Transverse colon (tissue), 4 donors: ENCODE measurements around the gene OTOR. TPM values are rescaled to one million over a fixed set of nuclear protein-coding genes. Genes with fewer than 3 reads are reported as not detected.

Experiments
- DNase-seq: peaks from one replicate; pipeline ENCODE4 v3.0.0-alpha.2; 2019
- H3K27ac ChIP-seq, 4 donors: fragments of 200-600 bp; sonication (generic); 2 replicates each; pipeline ENCODE4 v1.5.1; 2016 to 2018; ENCODE audit warnings: inconsistent platforms in 4 of 4
- H3K27me3 ChIP-seq: fragments of 200-600 bp; sonication (generic); 2 replicates; pipeline ENCODE4 v1.5.1; 2017; ENCODE audit warnings: inconsistent platforms
- H3K36me3 ChIP-seq, 4 donors: fragments of 200-600 bp; sonication (generic); 2 replicates each; pipeline ENCODE4 v1.5.1; 2017 to 2019; ENCODE audit warnings: inconsistent platforms in 4 of 4
- H3K4me1 ChIP-seq, 4 donors: fragments of 200-600 bp; sonication (generic); 2 replicates each; pipeline ENCODE4 v1.5.1; 2017 to 2020; ENCODE audit warnings: inconsistent platforms in 4 of 4
- H3K4me3 ChIP-seq, 4 donors: fragments of 200-600 bp; sonication (generic); 1 replicate in 1 of 4; 2 replicates in 3 of 4; pipeline versions ENCODE4 v1.5.1 to v1.6.1; 2017 to 2019; ENCODE audit warnings: inconsistent platforms in 4 of 4
- H3K9me3 ChIP-seq, 2 donors: fragments of 200-600 bp; sonication (generic); 2 replicates each; pipeline ENCODE4 v1.5.1; 2017 to 2019; ENCODE audit warnings: inconsistent platforms in 2 of 2
- EP300 ChIP-seq: sonication (generic); formaldehyde crosslinking; IDR thresholded peaks from one replicate; pipeline ENCODE4 v1.6.1; 2017; ENCODE audit warnings: antibody characterized with exemption, low read depth
- POLR2A ChIP-seq: fragments of 450-650 bp; IDR thresholded peaks from one replicate; pipeline ENCODE4 v1.6.1; 2016; ENCODE audit warnings: antibody characterized with exemption, mild to moderate bottlenecking, moderate library complexity
- POLR2AphosphoS5 ChIP-seq, 3 donors: sonication (generic); formaldehyde crosslinking; IDR thresholded peaks; one replicate each; pipeline ENCODE4 v1.6.1; 2016; ENCODE audit warnings: antibody characterized with exemption in 3 of 3
- WGBS, 2 donors: methylation state at CpG; one replicate each; pipeline ENCODE4 v1.1.5; 2018; ENCODE audit warnings: low coverage in 1 of 2; 5-methylcytosine and 5-hydroxymethylcytosine counted together
- in situ Hi-C, 4 donors: fragments of 200-750 bp; cut with MboI; loops; one replicate each; pipeline versions ENCODE4 v1.15.0 to v1.15.1; 2017; ENCODE audit warnings: low sequenced_read_pairs in 3 of 4, low pct_ligation_motif_present in 1 of 4, low pct_unique_long_range_greater_than_20kb in 1 of 4
- intact Hi-C: fragments of 100-400 bp; cut with DNase I; formaldehyde crosslinking; loops from one replicate; pipeline ENCODE4 v1.15.1; 2023; ENCODE audit warnings: low total_unique reads
- total RNA-seq, 4 donors: library from RNA; depleted of rRNA; stranded (reverse); fragments of >200 nt; gene quantifications; one replicate each; pipeline ENCODE4 v1.1.0, GENCODE V29; 2016
- TF ChIP-seq, protein P1 (sequence below), 5 experiments: fragments of 200-600 bp in 3 of 5; fragments of 450-650 bp in 2 of 5; sonication (generic) in 3 of 5; IDR thresholded peaks; 1 replicate in 2 of 5; 2 replicates in 3 of 5; pipeline ENCODE4 v1.5.1; 2016 to 2017; ENCODE audit warnings: antibody characterized with exemption in 5 of 5, inconsistent platforms in 3 of 5, mild to moderate bottlenecking in 2 of 5, moderate library complexity in 1 of 5

Gene OTOR
- total RNA-seq, 4 donors from 2014 or later, result not detected

DNA sequence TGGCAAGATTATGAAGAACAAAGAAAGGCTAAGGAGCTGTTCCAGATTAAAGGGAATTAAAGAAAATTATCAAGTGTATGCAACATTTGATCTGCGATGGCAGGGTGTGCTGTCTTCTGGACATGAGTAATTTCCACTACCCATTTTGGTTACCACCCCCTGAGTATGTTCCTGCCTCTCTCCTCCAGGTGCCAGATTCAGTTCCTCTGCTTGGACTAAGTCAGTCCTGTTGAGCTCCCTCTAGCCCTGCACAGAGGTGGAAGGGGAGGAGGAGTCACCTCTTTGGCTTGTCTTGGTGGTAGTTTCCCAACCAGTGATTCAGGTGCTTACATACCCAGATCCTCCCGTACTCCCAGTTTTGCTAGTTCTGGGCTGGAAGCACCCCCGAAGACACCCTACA lies 40.5 kb upstream of the OTOR start:
- in situ Hi-C loops, result loop anchor here in 1 of 4 donors (25.0 kb wide), 1 partner anchor 170 kb away; no protein-coding TSS in a partner anchor

DNA sequence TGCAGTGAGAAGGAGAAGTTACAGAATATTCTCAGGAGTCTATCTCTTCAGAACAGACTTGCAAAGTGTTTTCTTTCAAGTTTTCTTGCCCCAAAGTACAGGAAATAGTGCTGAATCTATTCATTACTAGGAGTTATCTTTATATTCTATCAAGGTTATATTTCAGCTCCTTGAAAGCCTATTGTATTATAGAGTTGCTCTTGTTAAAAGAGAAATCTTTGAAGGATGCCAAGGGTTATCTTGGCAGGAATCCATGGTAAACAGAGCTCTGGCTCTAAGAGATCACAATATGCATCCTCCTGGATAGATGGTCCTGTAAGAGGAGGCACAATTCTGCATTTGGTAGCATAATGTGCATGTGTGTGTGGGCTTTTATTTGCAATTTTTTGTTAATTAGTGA lies 39.6 kb upstream of the OTOR start:
- in situ Hi-C loops, result loop anchor here in 1 of 4 donors (25.0 kb wide), 1 partner anchor 171 kb away; no protein-coding TSS in a partner anchor
- Histone ChIP-seq H3K9me3 (no peaks in the 10 kb centered on the region), H3K36me3 (no peaks in the 10 kb centered on the region), H3K27ac (no peak overlapping the region), H3K27me3 (peaks cover 16% of the 10 kb centered on the region), H3K4me3 (no peak overlapping the region), H3K4me1 (no peaks in the 10 kb centered on the region)
- no peak for DNase-seq
- no peak for TF ChIP-seq EP300
- TF ChIP-seq, protein P1, sequence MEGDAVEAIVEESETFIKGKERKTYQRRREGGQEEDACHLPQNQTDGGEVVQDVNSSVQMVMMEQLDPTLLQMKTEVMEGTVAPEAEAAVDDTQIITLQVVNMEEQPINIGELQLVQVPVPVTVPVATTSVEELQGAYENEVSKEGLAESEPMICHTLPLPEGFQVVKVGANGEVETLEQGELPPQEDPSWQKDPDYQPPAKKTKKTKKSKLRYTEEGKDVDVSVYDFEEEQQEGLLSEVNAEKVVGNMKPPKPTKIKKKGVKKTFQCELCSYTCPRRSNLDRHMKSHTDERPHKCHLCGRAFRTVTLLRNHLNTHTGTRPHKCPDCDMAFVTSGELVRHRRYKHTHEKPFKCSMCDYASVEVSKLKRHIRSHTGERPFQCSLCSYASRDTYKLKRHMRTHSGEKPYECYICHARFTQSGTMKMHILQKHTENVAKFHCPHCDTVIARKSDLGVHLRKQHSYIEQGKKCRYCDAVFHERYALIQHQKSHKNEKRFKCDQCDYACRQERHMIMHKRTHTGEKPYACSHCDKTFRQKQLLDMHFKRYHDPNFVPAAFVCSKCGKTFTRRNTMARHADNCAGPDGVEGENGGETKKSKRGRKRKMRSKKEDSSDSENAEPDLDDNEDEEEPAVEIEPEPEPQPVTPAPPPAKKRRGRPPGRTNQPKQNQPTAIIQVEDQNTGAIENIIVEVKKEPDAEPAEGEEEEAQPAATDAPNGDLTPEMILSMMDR (IDR thresholded peaks at IDR 0.05), result no peak
- TF ChIP-seq POLR2AphosphoS5 (IDR thresholded peaks at IDR 0.05), result no peak
- TF ChIP-seq POLR2A, result no peak
- intact Hi-C loops, result no loop called here

More for the DNA sequence above, 40.5 kb upstream of the OTOR start:
- DNase-seq, result no peak
- H3K4me1 ChIP-seq, result no peaks in the 10 kb centered on the region
- H3K4me3 ChIP-seq, result no peak overlapping the region
- H3K36me3 ChIP-seq, result no peaks in the 10 kb centered on the region
- H3K27me3 ChIP-seq, result peaks cover 11% of the 10 kb centered on the region
- H3K9me3 ChIP-seq, result no peaks in the 10 kb centered on the region
- H3K27ac ChIP-seq, result no peak overlapping the region
- intact Hi-C loops, result no loop called here
- 73 to 74% methylated on average over 3 of the region's 3 CpGs for WGBS, 2 donors
- TF ChIP-seq POLR2A (no peak), POLR2AphosphoS5 (IDR thresholded peaks at IDR 0.05) (no peak), EP300 (no peak)
- TF ChIP-seq, protein P1 (IDR thresholded peaks at IDR 0.05), result no peak

DNA sequence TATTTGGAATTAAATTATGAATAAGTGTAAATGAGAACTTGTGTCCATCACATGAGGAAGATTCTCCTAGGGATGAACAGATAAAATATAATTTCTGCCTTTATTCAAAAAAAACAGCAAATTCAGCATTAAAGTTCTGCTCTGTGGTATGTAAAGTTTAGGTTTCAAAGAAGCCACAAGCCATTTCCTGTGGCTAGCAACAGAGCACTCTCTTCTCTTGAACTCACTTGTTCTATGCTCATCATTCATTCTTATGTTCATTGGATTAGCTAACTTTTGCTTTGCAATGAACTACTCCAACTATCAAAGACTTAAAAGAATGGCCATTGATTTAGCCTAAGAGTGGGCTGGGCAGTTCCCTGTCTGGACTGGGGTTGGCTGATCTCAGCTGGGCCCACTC lies 39.1 kb upstream of the OTOR start:
- Histone ChIP-seq H3K4me1 (no peaks in the 10 kb centered on the region), H3K27ac (no peak overlapping the region), H3K4me3 (no peak overlapping the region), H3K36me3 (no peaks in the 10 kb centered on the region), H3K9me3 (no peaks in the 10 kb centered on the region), H3K27me3 (peaks cover 16% of the 10 kb centered on the region)
- in situ Hi-C loops, result loop anchor here in 1 of 4 donors (25.0 kb wide), 1 partner anchor 172 kb away; no protein-coding TSS in a partner anchor
- TF ChIP-seq, protein P1 (IDR thresholded peaks at IDR 0.05), result no peak
- TF ChIP-seq POLR2A, result no peak
- TF ChIP-seq POLR2AphosphoS5 (IDR thresholded peaks at IDR 0.05), result no peak
- TF ChIP-seq EP300, result no peak
- no peak for DNase-seq
- intact Hi-C loops, result no loop called here

DNA sequence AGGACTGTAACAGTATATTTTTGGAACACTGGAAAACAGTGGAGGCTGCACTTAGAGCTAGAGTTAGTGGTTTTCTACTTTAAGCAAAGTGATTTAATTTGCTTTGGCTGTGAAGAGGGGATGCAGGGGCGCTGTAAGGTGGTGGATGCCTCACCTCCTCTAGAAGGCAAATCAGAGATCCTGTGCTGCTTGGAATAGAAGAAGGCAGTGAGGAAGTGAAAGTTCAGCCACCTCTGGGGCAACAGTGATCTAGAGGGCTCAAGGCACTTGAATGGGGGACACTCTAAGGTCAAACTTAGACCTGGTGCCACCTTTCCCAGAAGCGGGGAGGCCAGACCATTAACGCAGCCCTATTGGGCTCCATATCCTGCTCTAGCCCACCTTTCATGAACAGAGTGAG lies 37.4 kb upstream of the OTOR start:
- in situ Hi-C loops (loop anchor here in 1 of 4 donors (25.0 kb wide), 1 partner anchor 173 kb away; no protein-coding TSS in a partner anchor), intact Hi-C loops (no loop called here)
- no peaks in the 10 kb centered on the region for H3K36me3 ChIP-seq
- WGBS, 2 donors, result 85% methylated on average over 2 to 3 of the region's 3 CpGs
- no peak overlapping the region for H3K4me3 ChIP-seq
- no peaks in the 10 kb centered on the region for H3K9me3 ChIP-seq
- peaks cover 26% of the 10 kb centered on the region for H3K27me3 ChIP-seq
- no peak for DNase-seq
- H3K4me1 ChIP-seq, result no peaks in the 10 kb centered on the region
- TF ChIP-seq POLR2A (no peak), POLR2AphosphoS5 (IDR thresholded peaks at IDR 0.05) (no peak), EP300 (no peak)
- TF ChIP-seq, protein P1 (IDR thresholded peaks at IDR 0.05), result no peak
- no peak overlapping the region for H3K27ac ChIP-seq
